Measurements from ENCODE around the gene PTGDR. TPM values are rescaled to one million over a fixed set of nuclear protein-coding genes. Genes with fewer than 3 reads are reported as not detected.

PTGDR gene
- total and polyA plus RNA-seq, 4 experiments from 2014 or later: 1.9 to 7.2 (median 4.4) TPM

DNA sequence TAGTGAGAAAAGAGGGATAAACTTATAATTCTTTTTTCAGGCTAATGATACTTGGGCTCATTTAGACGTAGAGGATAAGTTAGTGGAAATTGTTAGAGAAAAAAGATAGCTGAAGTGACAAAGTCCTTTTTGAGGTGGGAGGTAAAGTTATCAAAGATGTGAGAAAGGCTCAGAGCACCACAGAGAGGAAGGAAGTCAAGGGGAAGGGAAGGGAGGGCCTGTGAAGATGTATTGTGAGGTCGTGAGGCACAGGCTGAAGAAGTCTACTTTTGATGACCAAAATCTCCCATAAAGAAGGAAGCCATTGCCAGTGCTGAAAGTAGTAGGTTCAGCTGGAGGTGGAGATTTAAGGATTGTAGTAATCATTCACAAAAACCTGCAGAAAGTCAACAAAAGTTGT, 19.4 kb upstream of the PTGDR start:
- Mint-ChIP-seq H3K4me3 (peak overlapping the region in 7 of 8 donors; percentile 48 to 73 (median 52)), H3K27me3 (no peaks in the 10 kb centered on the region), H3K27ac (peak overlapping the region in 6 of 7 donors; percentile 52 to 82 (median 69)), H3K36me3 (peaks cover 0 to 5% of the 10 kb centered on the region in 2 donors), H3K4me1 (peaks cover 15 to 22% (median 21%) of the 10 kb centered on the region in 4 donors), H3K9me3 (peaks cover 2 to 16% (median 8%) of the 10 kb centered on the region in 8 donors)
- intact Hi-C loops (cut with micrococcal nuclease): no loop called here
- ChIA-PET CTCF (ENCODE audit: partially characterized antibody) (no interaction called here), POLR2A (ENCODE audit: partially characterized antibody) (interaction anchor here (1.1 to 1.4 kb wide), 2 partner anchors 19 to 72 kb away, joined by 4 to 5 read pairs; partner anchors contain the start of gene PTGDR)
- Histone ChIP-seq H3K9me3 (ENCODE audit: control insufficient read depth in 1 of 2, low read length in 2 of 2) (no peaks in the 10 kb centered on the region), H3K36me3 (ENCODE audit: insufficient read depth, low read length) (no peaks in the 10 kb centered on the region), H3K4me1 (ENCODE audit: insufficient read depth, low read length) (peaks cover 19% of the 10 kb centered on the region), H3K4me3 (ENCODE audit: low read length in 2 of 2) (no peak overlapping the region), H3K27ac (ENCODE audit: low read depth, low read length) (no peak overlapping the region), H3K27me3 (ENCODE audit: insufficient read depth, low read length) (no peaks in the 10 kb centered on the region)
- peak in 4 of 5 donors; percentile 21 to 41 (median 30) for DNase-seq

DNA sequence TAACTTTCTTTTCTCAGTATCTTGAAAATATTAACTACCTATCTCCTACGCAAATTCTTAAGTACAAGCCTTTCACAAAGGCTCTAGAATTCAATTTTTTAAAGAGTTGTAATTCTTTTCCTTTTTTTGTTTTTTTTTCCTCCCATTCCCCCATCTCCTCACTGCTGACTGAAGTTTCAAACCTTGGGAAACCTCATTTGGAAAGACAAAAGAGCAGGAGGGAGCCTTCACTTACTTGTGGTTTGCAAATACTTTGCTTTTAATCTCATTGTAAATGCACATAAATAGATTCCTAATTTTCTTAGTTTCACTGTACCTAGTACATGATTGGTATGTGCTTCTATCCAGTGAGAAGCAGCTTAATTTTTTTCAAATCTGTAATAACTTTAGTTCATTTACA, 15.8 kb upstream of the PTGDR start:
- Histone ChIP-seq H3K36me3 (ENCODE audit: insufficient read depth, low read length) (no peaks in the 10 kb centered on the region), H3K4me3 (ENCODE audit: low read length in 2 of 2) (no peak overlapping the region), H3K27ac (ENCODE audit: low read depth, low read length) (no peak overlapping the region), H3K27me3 (ENCODE audit: insufficient read depth, low read length) (no peaks in the 10 kb centered on the region), H3K4me1 (ENCODE audit: insufficient read depth, low read length) (peaks cover 19% of the 10 kb centered on the region), H3K9me3 (ENCODE audit: control insufficient read depth in 1 of 2, low read length in 2 of 2) (no peaks in the 10 kb centered on the region)
- intact Hi-C loops (cut with micrococcal nuclease): no loop called here
- Mint-ChIP-seq H3K36me3 (peaks cover 0 to 5% of the 10 kb centered on the region in 2 donors), H3K9me3 (peaks cover 0 to 19% (median 8%) of the 10 kb centered on the region in 8 donors), H3K27me3 (peaks cover 3% of the 10 kb centered on the region in 2 donors), H3K4me1 (peaks cover 15 to 20% (median 19%) of the 10 kb centered on the region in 4 donors), H3K27ac (no peak overlapping the region), H3K4me3 (no peak overlapping the region)
- POLR2A ChIA-PET (ENCODE audit: partially characterized antibody): no interaction called here
- CTCF ChIA-PET (ENCODE audit: partially characterized antibody): no interaction called here
- DNase-seq: no peak

DNA sequence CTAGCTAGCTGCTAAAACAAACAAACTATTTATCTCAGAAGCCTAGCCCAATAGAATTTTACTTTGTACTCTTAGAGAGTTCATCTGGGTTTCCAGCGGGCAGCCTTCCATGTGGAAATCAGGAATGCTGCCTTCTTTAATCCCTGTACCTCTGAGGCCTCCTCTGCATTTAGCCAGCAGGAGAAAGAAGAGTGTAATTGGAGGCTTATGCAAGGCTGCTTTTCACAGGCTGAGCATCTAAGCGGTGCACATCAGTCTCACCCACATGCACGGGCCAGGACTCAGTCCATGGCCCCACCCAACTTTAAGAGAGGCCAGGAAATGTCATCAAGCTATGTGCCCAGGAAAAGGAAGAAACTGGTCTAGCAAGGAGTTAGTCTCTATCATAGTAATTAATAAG, 14.0 kb upstream of the PTGDR start:
- intact Hi-C loops (cut with micrococcal nuclease): no loop called here
- Mint-ChIP-seq H3K27ac (peak overlapping the region in 1 of 7 donors; percentile 28), H3K27me3 (peaks cover 3% of the 10 kb centered on the region in 2 donors), H3K4me3 (no peak overlapping the region), H3K9me3 (peaks cover 0 to 13% (median 3%) of the 10 kb centered on the region in 8 donors), H3K4me1 (peaks cover 0 to 3% (median 2%) of the 10 kb centered on the region in 4 donors), H3K36me3 (no peaks in the 10 kb centered on the region)
- no peak for DNase-seq
- Histone ChIP-seq H3K4me3 (ENCODE audit: low read length in 2 of 2) (no peak overlapping the region), H3K27ac (ENCODE audit: low read depth, low read length) (no peak overlapping the region), H3K27me3 (ENCODE audit: insufficient read depth, low read length) (no peaks in the 10 kb centered on the region), H3K9me3 (ENCODE audit: control insufficient read depth in 1 of 2, low read length in 2 of 2) (no peaks in the 10 kb centered on the region), H3K36me3 (ENCODE audit: insufficient read depth, low read length) (no peaks in the 10 kb centered on the region), H3K4me1 (ENCODE audit: insufficient read depth, low read length) (peaks cover 3% of the 10 kb centered on the region)
- CTCF ChIA-PET (ENCODE audit: partially characterized antibody): no interaction called here
- POLR2A ChIA-PET (ENCODE audit: partially characterized antibody): no interaction called here

DNA sequence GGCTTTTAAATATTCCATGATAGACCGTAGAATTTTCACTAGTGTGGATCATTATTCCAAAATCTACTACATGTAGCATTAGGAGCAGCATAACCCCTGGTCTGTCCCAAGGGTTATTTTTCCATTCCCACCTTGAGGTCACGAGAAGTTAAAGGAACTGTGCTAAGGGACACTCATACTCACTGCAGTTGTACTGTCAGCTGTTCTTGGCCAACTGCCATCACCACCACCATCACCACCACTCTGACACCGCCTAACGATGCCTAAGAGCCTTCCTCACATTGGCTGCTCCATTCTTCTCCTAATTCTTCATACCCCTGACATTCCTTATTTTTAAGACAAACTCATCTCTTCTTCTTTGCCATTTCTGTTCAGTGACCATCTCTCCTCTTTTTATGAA, 13.4 kb upstream of the PTGDR start:
- ChIA-PET POLR2A (ENCODE audit: partially characterized antibody) (no interaction called here), CTCF (ENCODE audit: partially characterized antibody) (no interaction called here)
- Histone ChIP-seq H3K27ac (ENCODE audit: low read depth, low read length) (no peak overlapping the region), H3K4me3 (ENCODE audit: low read length in 2 of 2) (no peak overlapping the region), H3K27me3 (ENCODE audit: insufficient read depth, low read length) (no peaks in the 10 kb centered on the region), H3K4me1 (ENCODE audit: insufficient read depth, low read length) (peaks cover under 1% of the 10 kb centered on the region), H3K9me3 (ENCODE audit: control insufficient read depth in 1 of 2, low read length in 2 of 2) (no peaks in the 10 kb centered on the region), H3K36me3 (ENCODE audit: insufficient read depth, low read length) (no peaks in the 10 kb centered on the region)
- Mint-ChIP-seq H3K9me3 (peaks cover 0 to 12% (median 2%) of the 10 kb centered on the region in 8 donors), H3K36me3 (no peaks in the 10 kb centered on the region), H3K27me3 (peaks cover 3 to 4% of the 10 kb centered on the region in 2 donors), H3K27ac (no peak overlapping the region), H3K4me1 (peaks cover 1 to 5% (median 4%) of the 10 kb centered on the region in 4 donors), H3K4me3 (no peak overlapping the region)
- intact Hi-C loops (cut with micrococcal nuclease): no loop called here
- DNase-seq: no peak

DNA sequence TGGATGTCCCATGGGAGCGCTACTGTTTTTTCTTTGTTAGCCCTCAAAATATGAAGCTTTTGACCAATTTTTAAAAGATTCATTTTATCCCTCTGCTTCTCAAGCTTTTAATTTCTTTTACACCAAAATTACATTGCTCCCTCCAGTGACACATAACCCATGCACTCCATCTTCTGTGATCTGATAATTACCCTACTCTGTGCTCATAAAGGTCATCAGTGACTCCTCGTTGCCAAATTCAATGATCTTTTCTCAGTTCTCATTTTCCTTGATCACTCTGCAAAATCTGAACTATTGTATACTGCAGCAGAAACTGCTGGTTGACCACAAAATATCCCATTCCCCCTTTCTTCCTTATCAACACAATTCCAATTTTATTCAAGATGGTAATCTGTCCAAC, 8.7 kb upstream of the PTGDR start:
- peaks cover 0 to 3% (median under 1%) of the 10 kb centered on the region in 8 donors for H3K9me3 Mint-ChIP-seq
- H3K27ac ChIP-seq (ENCODE audit: low read depth, low read length): no peak overlapping the region
- H3K27me3 ChIP-seq (ENCODE audit: insufficient read depth, low read length): no peaks in the 10 kb centered on the region
- no peaks in the 10 kb centered on the region for H3K9me3 ChIP-seq (ENCODE audit: control insufficient read depth in 1 of 2, low read length in 2 of 2)
- H3K27ac Mint-ChIP-seq: no peak overlapping the region
- intact Hi-C loops (cut with micrococcal nuclease): no loop called here
- no peak for DNase-seq
- no peak overlapping the region for H3K4me3 ChIP-seq (ENCODE audit: low read length in 2 of 2)
- POLR2A ChIA-PET (ENCODE audit: partially characterized antibody): interaction anchor here (1.4 kb wide), 1 partner anchor 9 kb away, joined by 4 read pairs; the partner anchor contains the start of gene PTGDR
- H3K4me1 ChIP-seq (ENCODE audit: insufficient read depth, low read length): peaks cover 10% of the 10 kb centered on the region
- H3K36me3 ChIP-seq (ENCODE audit: insufficient read depth, low read length): no peaks in the 10 kb centered on the region
- H3K4me3 Mint-ChIP-seq: no peak overlapping the region
- H3K27me3 Mint-ChIP-seq: peaks cover 1 to 3% of the 10 kb centered on the region in 2 donors
- no peaks in the 10 kb centered on the region for H3K36me3 Mint-ChIP-seq
- CTCF ChIA-PET (ENCODE audit: partially characterized antibody): interaction anchor here (1.3 to 1.5 kb wide), 2 partner anchors 13 to 263 kb away, joined by 3 read pairs; no protein-coding TSS in a partner anchor
- H3K4me1 Mint-ChIP-seq: peaks cover 9 to 21% (median 14%) of the 10 kb centered on the region in 4 donors

DNA sequence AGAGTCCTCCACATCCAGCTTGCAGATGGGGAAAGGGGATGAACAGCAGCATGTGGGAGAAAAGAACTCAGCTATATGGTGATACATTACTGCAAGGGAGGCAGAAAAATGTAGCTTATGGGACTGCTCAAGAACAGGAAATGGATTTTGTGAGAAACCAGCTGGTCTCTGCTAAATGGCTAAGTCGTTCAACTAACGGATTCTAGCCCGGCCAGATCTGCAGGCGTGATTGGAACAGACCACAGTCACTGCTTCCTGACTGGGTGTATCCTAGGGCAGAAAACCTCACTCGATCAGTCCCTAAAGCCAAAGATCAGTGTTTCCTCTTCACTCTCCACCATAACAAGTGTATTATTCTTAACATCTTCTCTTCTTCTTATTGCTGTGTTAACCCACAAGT, 8.1 kb upstream of the PTGDR start:
- no peaks in the 10 kb centered on the region for H3K36me3 Mint-ChIP-seq
- POLR2A ChIA-PET (ENCODE audit: partially characterized antibody): interaction anchor here (1.4 kb wide), 1 partner anchor 8 kb away, joined by 4 read pairs; the partner anchor contains the start of gene PTGDR
- Histone ChIP-seq H3K27me3 (ENCODE audit: insufficient read depth, low read length) (no peaks in the 10 kb centered on the region), H3K4me1 (ENCODE audit: insufficient read depth, low read length) (peaks cover 10% of the 10 kb centered on the region), H3K4me3 (ENCODE audit: low read length in 2 of 2) (no peak overlapping the region), H3K9me3 (ENCODE audit: control insufficient read depth in 1 of 2, low read length in 2 of 2) (no peaks in the 10 kb centered on the region), H3K36me3 (ENCODE audit: insufficient read depth, low read length) (no peaks in the 10 kb centered on the region), H3K27ac (ENCODE audit: low read depth, low read length) (no peak overlapping the region)
- H3K4me3 Mint-ChIP-seq: peak overlapping the region in 4 of 8 donors; percentile 18 to 38 (median 22)
- no peak overlapping the region for H3K27ac Mint-ChIP-seq
- CTCF ChIA-PET (ENCODE audit: partially characterized antibody): interaction anchor here (1.5 kb wide), 1 partner anchor 264 kb away, joined by 3 read pairs; no protein-coding TSS in a partner anchor
- peaks cover 0 to 3% (median under 1%) of the 10 kb centered on the region in 8 donors for H3K9me3 Mint-ChIP-seq
- no peak for DNase-seq
- H3K27me3 Mint-ChIP-seq: peaks cover under 1 to 1% of the 10 kb centered on the region in 2 donors
- intact Hi-C loops (cut with micrococcal nuclease): no loop called here
- H3K4me1 Mint-ChIP-seq: peaks cover 9 to 21% (median 15%) of the 10 kb centered on the region in 4 donors

DNA sequence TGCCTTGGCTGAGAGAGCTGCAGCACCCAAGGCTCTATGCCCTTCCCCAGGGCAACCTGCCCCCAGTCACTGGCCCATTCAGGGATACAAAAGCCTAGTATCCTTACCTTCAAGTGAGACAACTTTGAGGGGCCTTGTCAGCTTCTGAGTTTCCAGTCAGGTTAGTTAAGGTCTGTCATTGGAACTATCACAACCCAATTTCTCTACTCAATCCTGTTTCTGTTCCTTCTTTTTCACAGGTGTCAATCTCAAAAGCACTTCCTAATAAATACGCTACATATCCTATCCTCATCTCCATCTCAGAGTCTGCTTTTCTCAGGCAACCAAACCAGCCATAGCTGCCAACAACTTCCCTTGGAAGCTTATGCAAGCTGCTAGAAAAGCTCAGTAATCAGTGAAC, 4.9 kb upstream of the PTGDR start:
- Histone ChIP-seq H3K27me3 (ENCODE audit: insufficient read depth, low read length) (no peaks in the 10 kb centered on the region), H3K36me3 (ENCODE audit: insufficient read depth, low read length) (no peaks in the 10 kb centered on the region), H3K4me3 (ENCODE audit: low read length in 2 of 2) (no peak overlapping the region), H3K27ac (ENCODE audit: low read depth, low read length) (no peak overlapping the region), H3K4me1 (ENCODE audit: insufficient read depth, low read length) (peaks cover 37% of the 10 kb centered on the region), H3K9me3 (ENCODE audit: control insufficient read depth in 1 of 2, low read length in 2 of 2) (no peaks in the 10 kb centered on the region)
- POLR2A ChIA-PET (ENCODE audit: partially characterized antibody): no interaction called here
- Mint-ChIP-seq H3K36me3 (no peaks in the 10 kb centered on the region), H3K27ac (peak overlapping the region in 1 of 7 donors; percentile 8), H3K4me3 (no peak overlapping the region), H3K4me1 (peaks cover 26 to 50% (median 39%) of the 10 kb centered on the region in 4 donors), H3K27me3 (peaks cover 0 to 5% of the 10 kb centered on the region in 2 donors), H3K9me3 (peaks cover 0 to 3% (median 0%) of the 10 kb centered on the region in 8 donors)
- DNase-seq: no peak
- intact Hi-C loops (cut with micrococcal nuclease): no loop called here
- CTCF ChIA-PET (ENCODE audit: partially characterized antibody): no interaction called here

All from CD4-positive, alpha-beta memory T cell (primary cell).